ENCODE results near the gene PPIP5K1. TPM values are rescaled to one million over a fixed set of nuclear protein-coding genes. Genes with fewer than 3 reads are reported as not detected.
"Not testable (repeated sequence)": the region's sequence is repeated elsewhere in the genome, so short reads cannot be mapped to it uniquely, and the experiment has no call there.

Gene PPIP5K1
- total and polyA plus RNA-seq, 10 donors = 4.5 to 62.0 (median 36.3) TPM

DNA sequence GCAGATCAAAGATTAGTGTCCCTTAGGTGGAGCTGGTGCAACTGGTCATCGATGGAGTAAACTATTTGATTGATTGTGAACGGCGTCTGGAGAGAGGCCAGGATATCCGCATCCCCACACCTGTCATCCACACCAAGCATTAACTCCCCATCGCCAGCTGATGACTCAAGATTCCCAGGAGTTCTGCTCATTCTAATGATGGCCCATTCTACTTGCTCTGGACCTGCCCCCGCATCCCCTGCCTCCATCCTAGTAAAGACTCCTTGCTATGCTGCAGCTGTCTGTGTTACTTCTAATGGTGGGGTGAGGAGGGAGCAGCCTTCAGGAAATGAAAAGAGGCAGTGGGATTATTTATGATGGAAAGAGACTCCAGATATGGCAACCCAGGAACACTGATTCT lies 9.1 kb upstream of the PPIP5K1 start:
- H3K27ac ChIP-seq; H3K4me3 ChIP-seq; H3K27me3 ChIP-seq (replicated peaks in 1 of 7); H3K9me3 ChIP-seq; DNase-seq; H3K36me3 ChIP-seq; H3K4me1 ChIP-seq; intact Hi-C loops (cut with DNase I; ENCODE audit: low total_unique reads): not testable (repeated sequence)
- 76 to 89% (median 84%) methylated on average over 5 to 6 of the region's 6 CpGs for WGBS, 5 donors

- H3K27me3 ChIP-seq (replicated peaks in 1 of 7); H3K4me3 ChIP-seq; H3K36me3 ChIP-seq; H3K27ac ChIP-seq; DNase-seq; H3K9me3 ChIP-seq; H3K4me1 ChIP-seq; intact Hi-C loops (cut with DNase I; ENCODE audit: low total_unique reads): not testable (repeated sequence)
- WGBS, 5 donors = no CpG with 5 or more reads among the region's 43 CpGs
Observed at GRCh38 chr15:43593328-43594190, 3.6 kb upstream of the PPIP5K1 start, which contains the start of gene CKMT1B. TSS of gene CKMT1B (plus strand) at chr15:43594027. CDS start at chr15:43594219, 192 bp downstream.

DNA sequence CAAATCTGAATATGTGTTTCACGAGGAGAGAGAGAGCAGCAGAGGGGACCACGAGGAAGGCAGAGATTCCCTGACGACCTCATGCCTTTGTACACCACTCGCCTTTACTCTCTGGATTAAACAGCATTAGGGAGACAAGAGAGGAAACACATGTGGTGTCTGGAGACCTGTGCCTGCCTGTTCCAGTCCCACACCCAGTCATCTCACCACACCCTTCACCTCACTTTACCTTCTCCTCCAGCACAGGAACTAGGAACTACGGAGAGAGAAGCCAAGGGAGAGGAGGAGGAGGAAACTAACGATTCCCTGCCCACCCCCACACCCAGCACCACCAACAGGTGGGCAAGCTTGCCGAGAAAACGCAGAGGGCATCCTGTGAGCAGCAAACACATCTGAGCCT lies 2.8 kb upstream of the PPIP5K1 start:
- H3K4me3 ChIP-seq; H3K27ac ChIP-seq; H3K4me1 ChIP-seq; H3K9me3 ChIP-seq; H3K27me3 ChIP-seq (replicated peaks in 1 of 7); H3K36me3 ChIP-seq; intact Hi-C loops (cut with DNase I; ENCODE audit: low total_unique reads): not testable (repeated sequence)
- 26 to 40% (median 35%) methylated on average over 4 of the region's 8 CpGs for WGBS, 5 donors
- peak; percentile 25 for DNase-seq

- H3K4me1 ChIP-seq; H3K27me3 ChIP-seq (replicated peaks in 1 of 7); H3K27ac ChIP-seq; H3K9me3 ChIP-seq; intact Hi-C loops (cut with DNase I; ENCODE audit: low total_unique reads); H3K36me3 ChIP-seq; H3K4me3 ChIP-seq; DNase-seq: not testable (repeated sequence)
- WGBS, 5 donors = no CpG with 5 or more reads among the region's 1 CpG
Observed at GRCh38 chr15:43574607-43575006, 15.4 kb downstream of the PPIP5K1 start.

DNA sequence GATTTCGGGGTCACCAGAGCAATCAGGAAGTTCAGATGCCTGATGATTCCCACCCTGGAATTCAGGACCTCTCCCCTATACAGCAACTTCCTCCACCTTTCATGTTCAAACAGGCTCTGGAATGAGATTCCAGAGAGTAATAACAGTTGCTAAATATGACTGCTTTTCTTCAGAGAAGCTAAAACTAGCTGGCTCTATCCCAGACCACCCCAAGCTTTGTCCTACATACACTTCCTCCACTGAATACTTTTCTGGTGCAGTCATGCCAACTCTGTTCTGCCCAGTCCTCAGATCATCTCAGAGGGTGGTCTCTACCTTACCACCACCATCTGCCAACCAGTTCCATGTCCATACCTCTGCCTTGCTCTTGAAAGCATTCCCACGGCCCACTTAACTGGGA lies 23.4 kb downstream of the PPIP5K1 start:
- DNase-seq; intact Hi-C loops (cut with DNase I; ENCODE audit: low total_unique reads); H3K36me3 ChIP-seq; H3K9me3 ChIP-seq; H3K4me3 ChIP-seq; H3K27ac ChIP-seq; H3K4me1 ChIP-seq; H3K27me3 ChIP-seq (replicated peaks in 1 of 7): not testable (repeated sequence)
- WGBS, 5 donors = no CpG with 5 or more reads among the region's 2 CpGs

DNA sequence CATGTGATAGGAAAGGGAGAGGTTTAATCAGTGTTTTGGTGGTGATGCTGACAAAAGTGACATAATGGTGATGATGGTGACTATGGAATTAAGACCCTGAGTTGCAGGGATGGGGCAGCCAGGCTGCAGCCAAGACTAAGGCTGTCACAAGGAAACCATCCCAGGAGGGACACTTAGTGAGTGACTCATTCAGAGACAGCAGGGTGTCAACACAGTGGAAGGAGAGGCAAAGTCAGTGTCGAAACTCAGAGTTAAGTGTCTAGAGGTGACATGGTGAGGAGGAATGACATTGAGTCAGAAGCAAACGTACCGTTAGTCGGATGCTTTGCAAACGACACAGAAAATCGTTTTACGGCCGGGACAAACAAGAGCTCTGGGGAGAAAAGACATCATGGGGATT lies 26.2 kb downstream of the PPIP5K1 start:
- H3K27ac ChIP-seq; H3K4me1 ChIP-seq; intact Hi-C loops (cut with DNase I; ENCODE audit: low total_unique reads); H3K27me3 ChIP-seq (replicated peaks in 1 of 7); H3K9me3 ChIP-seq; H3K36me3 ChIP-seq; H3K4me3 ChIP-seq; DNase-seq: not testable (repeated sequence)
- no CpG with 5 or more reads among the region's 8 CpGs for WGBS, 5 donors

- H3K9me3 ChIP-seq; H3K4me1 ChIP-seq; intact Hi-C loops (cut with DNase I; ENCODE audit: low total_unique reads); H3K4me3 ChIP-seq; DNase-seq; H3K27me3 ChIP-seq (replicated peaks in 1 of 7); H3K27ac ChIP-seq: not testable (repeated sequence)
- H3K36me3 ChIP-seq = peaks cover 0 to 15% (median 6%) of the 10 kb centered on the region in 6 donors
- 67 to 96% (median 88%) methylated on average over 1 to 2 of the region's 3 CpGs; no CpG with 5 or more reads in 2 of the 5 donors for WGBS, 5 donors
Observed at GRCh38 chr15:43562753-43563152, 27.3 kb downstream of the PPIP5K1 start.

- Histone ChIP-seq H3K9me3 (peaks cover 0 to 2% (median under 1%) of the 10 kb centered on the region in 8 donors), H3K36me3 (peaks cover 0 to 84% (median 19%) of the 10 kb centered on the region in 6 donors), H3K4me1 (no peaks in the 10 kb centered on the region), H3K27ac (no peak overlapping the region), H3K4me3 (no peak overlapping the region), H3K27me3 (replicated peaks in 1 of 7) (no peaks in the 10 kb centered on the region)
- intact Hi-C loops (cut with DNase I; ENCODE audit: low total_unique reads) = no loop called here
- TF ChIP-seq POLR2A (IDR thresholded peaks at IDR 0.05) = no peak
- no peak for TF ChIP-seq CTCF (IDR thresholded peaks at IDR 0.05 in 8 of 11, conservative IDR thresholded peaks at IDR 0.05 in 3 of 11)
- TF ChIP-seq POLR2AphosphoS5 (IDR thresholded peaks at IDR 0.05) = no peak
- DNase-seq = no peak
- 82 to 90% (median 86%) methylated on average over 2 of the region's 2 CpGs for WGBS, 5 donors
Observed at GRCh38 chr15:43552986-43553385, 37.0 kb downstream of the PPIP5K1 start.

Data from spleen (tissue), 11 donors.